ENCODE data around the gene ANKEF1. TPM values are rescaled to one million over a fixed set of nuclear protein-coding genes. Genes with fewer than 3 reads are reported as not detected.

Gene ANKEF1
- total and polyA plus RNA-seq, 10 of the 15 experiments (the other 5 are each of a cell fraction or from before 2014, with no cell fraction given) = 0.04 to 3.0 (median 0.89) TPM

- ChIA-PET RAD21 (ENCODE audit: unreplicated experiment) (interaction anchor here (0.6 kb wide), 1 partner anchor 287 kb away, joined by 3 read pairs; no protein-coding TSS in a partner anchor), POLR2A (no interaction called here), SMC1A (ENCODE audit: uncharacterized antibody, unreplicated experiment) (no interaction called here), CTCF (interaction anchor here (0.6 to 0.7 kb wide), 3 partner anchors 125 to 159 kb away, joined by 3 to 4 read pairs (median 3); no protein-coding TSS in a partner anchor)
- H3K9ac ChIP-seq (ENCODE audit: control insufficient read depth, insufficient read depth, low read length) = no peak overlapping the region
- H3K4me2 ChIP-seq (ENCODE audit: control insufficient read depth, insufficient read depth) = no peak overlapping the region
- no peaks in the 10 kb centered on the region for H3K4me1 ChIP-seq (ENCODE audit: control insufficient read depth, insufficient read depth, low read length)
- 4% methylated on average over 5 of the region's 5 CpGs for WGBS (ENCODE audit: insufficient coverage, insufficient replicate concordance, low lambda C conversion rate, missing lambda C conversion rate)
- no peak overlapping the region for H2AFZ ChIP-seq (ENCODE audit: control insufficient read depth, low read depth, low read length)
- DNase-seq (ENCODE audit: low read depth, low spot score) (no peak), FAIRE-seq (no peak), ATAC-seq (no peak)
- no peak overlapping the region for H3K27ac ChIP-seq (ENCODE audit: control insufficient read depth, insufficient read depth)
- no peaks in the 10 kb centered on the region for H3K27me3 ChIP-seq (replicated peaks in 1 of 2; ENCODE audit: control insufficient read depth in 2 of 2, insufficient read depth in 2 of 2, low read length in 1 of 2)
- no peaks in the 10 kb centered on the region for H3K36me3 ChIP-seq (ENCODE audit: control insufficient read depth in 2 of 2, insufficient read depth in 2 of 2, low read length in 1 of 2)
- H4K20me1 ChIP-seq (ENCODE audit: control insufficient read depth, insufficient read depth) = no peaks in the 10 kb centered on the region
- H3K79me2 ChIP-seq (ENCODE audit: control insufficient read depth, insufficient read depth, low read length) = no peaks in the 10 kb centered on the region
- no TSS peak for BruUV-seq (replicated peaks)
- no peaks in the 10 kb centered on the region for H3K9me3 ChIP-seq (replicated peaks; ENCODE audit: control insufficient read depth, insufficient read depth, low read length)
- intact Hi-C loops (cut with micrococcal nuclease; ENCODE audit: unreplicated experiment) = loop anchor here (10.0 kb wide), 1 partner anchor 320 kb away; no protein-coding TSS in a partner anchor
- in situ Hi-C loops (cut with MboI) = loop anchor here (5.0 kb wide), 1 partner anchor 477 kb away; no protein-coding TSS in a partner anchor
- H3K4me3 ChIP-seq = no peak overlapping the region
- TF ChIP-seq EZH2 (IDR thresholded peaks at IDR 0.05; ENCODE audit: borderline replicate concordance, control insufficient read depth, low read depth, low read length) (no peak), HDAC6 (IDR thresholded peaks at IDR 0.05; ENCODE audit: unreplicated experiment) (no peak), SIX5 (IDR thresholded peaks at IDR 0.05; ENCODE audit: low read depth, low read length, severe bottlenecking) (no peak), SKIL (IDR thresholded peaks at IDR 0.05; ENCODE audit: low read depth, poor library complexity, severe bottlenecking) (no peak), SMAD1 (IDR thresholded peaks at IDR 0.05; ENCODE audit: low read depth, partially characterized antibody) (no peak), NR2C1 (IDR thresholded peaks at IDR 0.05) (no peak), IRF5 (IDR thresholded peaks at IDR 0.05; ENCODE audit: borderline replicate concordance) (no peak), ZNF217 (IDR thresholded peaks at IDR 0.05) (no peak), IRF4 (IDR thresholded peaks at IDR 0.05; ENCODE audit: low read depth, low read length) (no peak), MEF2A (IDR thresholded peaks at IDR 0.05; ENCODE audit: insufficient read depth, low read depth, low read length) (no peak), NRF1 (conservative IDR thresholded peaks at IDR 0.05; ENCODE audit: low read depth, low read length) (no peak), ELK1 (IDR thresholded peaks at IDR 0.05; ENCODE audit: low read depth, low read length) (no peak), SMARCA5 (IDR thresholded peaks at IDR 0.05) (no peak), RAD21 (IDR thresholded peaks at IDR 0.05; ENCODE audit: insufficient read depth, low read depth, low read length) (no peak), TCF3 (IDR thresholded peaks at IDR 0.05; ENCODE audit: borderline replicate concordance, insufficient read depth, low read depth, low read length) (no peak), TARDBP (IDR thresholded peaks at IDR 0.05; ENCODE audit: borderline replicate concordance) (no peak)
Measured at GRCh38 chr20:10094566-10095173, 59.9 kb downstream of the ANKEF1 start.

All from GM12878 (cell line).